GM23248 (cell line): ENCODE results near the gene SHH. TPM values are rescaled to one million over a fixed set of nuclear protein-coding genes. Genes with fewer than 3 reads are reported as not detected.

Experiments used
- DNase-seq: peaks from one replicate; pipeline ENCODE4 v3.0.0-alpha.2; 2015
- H2AFZ ChIP-seq: fragments of 200-600 bp; sonication (generic); 2 replicates; pipeline ENCODE4 v1.6.1; 2016; ENCODE audit warnings: antibody characterized with exemption
- H3F3A ChIP-seq: fragments of 200-600 bp; sonication (generic); 2 replicates; pipeline ENCODE4 v1.6.1; 2016; ENCODE audit warnings: mild to moderate bottlenecking, antibody characterized with exemption, mixed run types; ENCODE audit not compliant: insufficient read depth
- H3K27ac ChIP-seq: fragments of 200-600 bp; sonication (generic); 2 replicates; pipeline ENCODE4 v1.5.1; 2016; ENCODE audit warnings: mild to moderate bottlenecking
- H3K27me3 ChIP-seq: fragments of 200-600 bp; sonication (generic); replicated peaks from 2 replicates; pipeline ENCODE4 v1.6.1; 2016; ENCODE audit warnings: mild to moderate bottlenecking; ENCODE audit not compliant: insufficient read depth
- H3K36me3 ChIP-seq: fragments of 200-600 bp; sonication (generic); 2 replicates; pipeline ENCODE4 v1.6.1; 2016; ENCODE audit warnings: low read depth, mild to moderate bottlenecking
- H3K4me1 ChIP-seq: fragments of 200-600 bp; sonication (generic); 2 replicates; pipeline ENCODE4 v1.6.1; 2016; ENCODE audit warnings: mild to moderate bottlenecking; ENCODE audit not compliant: insufficient read depth
- H3K4me2 ChIP-seq: fragments of 200-600 bp; sonication (generic); one replicate; pipeline ENCODE4 v1.6.1; 2016; ENCODE audit warnings: mild to moderate bottlenecking; ENCODE audit not compliant: unreplicated experiment
- H3K4me3 ChIP-seq: fragments of 200-600 bp; sonication (generic); 2 replicates; pipeline ENCODE4 v1.5.1; 2016; ENCODE audit warnings: mild to moderate bottlenecking
- H3K79me2 ChIP-seq: fragments of 200-600 bp; sonication (generic); 2 replicates; pipeline ENCODE4 v1.6.1; 2016; ENCODE audit warnings: mild to moderate bottlenecking; ENCODE audit not compliant: insufficient read depth
- H3K9ac ChIP-seq: fragments of 200-600 bp; sonication (generic); 2 replicates; pipeline ENCODE4 v1.6.1; 2016; ENCODE audit warnings: mild to moderate bottlenecking
- H3K9me2 ChIP-seq: fragments of 200-600 bp; sonication (generic); 2 replicates; pipeline ENCODE4 v1.6.1; 2016; ENCODE audit warnings: mixed run types, mild to moderate bottlenecking, moderate library complexity; ENCODE audit not compliant: insufficient read depth
- H3K9me3 ChIP-seq: fragments of 200-600 bp; sonication (generic); one replicate; pipeline ENCODE4 v1.6.1; 2017; ENCODE audit warnings: low read depth
- H4K20me1 ChIP-seq: fragments of 200-600 bp; sonication (generic); 2 replicates; pipeline ENCODE4 v1.6.0; 2016; ENCODE audit not compliant: insufficient read depth
- EZH2 ChIP-seq: fragments of 200-600 bp; sonication (generic); IDR thresholded peaks from 2 replicates; pipeline ENCODE4 v1.6.1; 2018; ENCODE audit warnings: antibody characterized with exemption, mild to moderate bottlenecking; ENCODE audit not compliant: insufficient read depth, poor library complexity, severe bottlenecking
- EZH2phosphoT487 ChIP-seq: fragments of 200-600 bp; sonication (generic); IDR thresholded peaks from 2 replicates; pipeline ENCODE4 v1.6.1; 2018; ENCODE audit warnings: antibody characterized with exemption, moderate library complexity, mild to moderate bottlenecking, low read depth; ENCODE audit not compliant: insufficient read depth
- WGBS, 2 experiments: methylation state at CpG; one replicate each; pipeline ENCODE4 v1.1.6; 2015 to 2017; ENCODE audit warnings: low lambda C conversion rate in 2 of 2, low coverage in 1 of 2; ENCODE audit errors: missing lambda C conversion rate in 2 of 2; 5-methylcytosine and 5-hydroxymethylcytosine counted together
- in situ Hi-C: fragments of 300-500 bp; cut with MboI; formaldehyde crosslinking; loops from 2 replicates; pipeline ENCODE4 v1.15.0; 2020
- polyA plus RNA-seq: library from polyadenylated mRNA; unstranded; fragments of >200 nt; fragmentation: Nextera tagmentation; extraction: Ambion mirVana; gene quantifications from 2 replicates; pipeline ENCODE4 v1.2.1, GENCODE V29; 2016
- total RNA-seq: library from RNA; depleted of rRNA; stranded (reverse); fragments of >200 nt; shearing (Covaris generic); gene quantifications from 2 replicates; pipeline ENCODE4 v1.2.3, GENCODE V29; 2014

The SHH gene
- total and polyA plus RNA-seq, 2 experiments from 2014 or later = not detected

GRCh38 chr7:155755026-155755425, 57.2 kb downstream of the SHH start:
- Histone ChIP-seq H2AFZ (no peak overlapping the region), H3K36me3 (0 out of 2 replicates have a peak, but pooled peaks cover 5% of the 10 kb centered on the region), H3K27me3 (no peaks in the 10 kb centered on the region), H3F3A (no peaks in the 10 kb centered on the region; the same call in 1 of the 2 replicates), H3K9me2 (no peaks in the 10 kb centered on the region), H3K4me1 (0 out of 2 replicates have a peak, but pooled peaks cover 6% of the 10 kb centered on the region), H3K4me2 (no peak overlapping the region), H3K27ac (no peak overlapping the region), H3K9me3 (no peaks in the 10 kb centered on the region), H3K9ac (no peak overlapping the region), H3K79me2 (peaks cover 98% of the 10 kb centered on the region), H3K4me3 (no peak overlapping the region), H4K20me1 (peaks cover 10% of the 10 kb centered on the region; the same call in 1 of the 2 replicates)
- in situ Hi-C loops = loop anchor here (25.0 kb wide), 1 partner anchor 843 kb away; no protein-coding TSS in a partner anchor
- DNase-seq = no peak
- TF ChIP-seq EZH2 (no peak), EZH2phosphoT487 (no peak)
- WGBS, 2 experiments = 98 to 100% methylated on average over 3 of the region's 3 CpGs

GRCh38 chr7:155754165-155754564, 58.1 kb downstream of the SHH start:
- H3K4me1 ChIP-seq = 0 out of 2 replicates have a peak, but pooled peaks cover 6% of the 10 kb centered on the region
- H3K9me3 ChIP-seq = no peaks in the 10 kb centered on the region
- H3K4me2 ChIP-seq = no peak overlapping the region
- H3K27ac ChIP-seq = no peak overlapping the region
- no peaks in the 10 kb centered on the region for H3K27me3 ChIP-seq
- no peaks in the 10 kb centered on the region for H3K9me2 ChIP-seq
- H3K9ac ChIP-seq = no peak overlapping the region
- H3K36me3 ChIP-seq = 0 out of 2 replicates have a peak, but pooled peaks cover 6% of the 10 kb centered on the region
- peaks cover 100% of the 10 kb centered on the region for H3K79me2 ChIP-seq
- in situ Hi-C loops = loop anchor here (25.0 kb wide), 1 partner anchor 842 kb away; no protein-coding TSS in a partner anchor
- no peak overlapping the region for H2AFZ ChIP-seq
- no peak for DNase-seq
- TF ChIP-seq EZH2phosphoT487 (no peak), EZH2 (no peak)
- no peaks in the 10 kb centered on the region; the same call in 1 of the 2 replicates for H3F3A ChIP-seq
- H3K4me3 ChIP-seq = no peak overlapping the region
- peaks cover 9% of the 10 kb centered on the region; the same call in 1 of the 2 replicates for H4K20me1 ChIP-seq

GRCh38 chr7:155753446-155753965, 58.8 kb downstream of the SHH start:
- Histone ChIP-seq H3K27ac (no peak overlapping the region), H3K4me3 (no peak overlapping the region), H3K36me3 (0 out of 2 replicates have a peak, but pooled peaks cover 6% of the 10 kb centered on the region), H3K4me2 (no peak overlapping the region), H3K27me3 (no peaks in the 10 kb centered on the region), H3F3A (no peaks in the 10 kb centered on the region; the same call in 1 of the 2 replicates), H3K79me2 (peaks cover 100% of the 10 kb centered on the region), H2AFZ (no peak overlapping the region), H3K4me1 (0 out of 2 replicates have a peak, but pooled peaks cover 6% of the 10 kb centered on the region), H3K9me3 (no peaks in the 10 kb centered on the region), H3K9me2 (no peaks in the 10 kb centered on the region), H4K20me1 (peaks cover 9% of the 10 kb centered on the region; the same call in 1 of the 2 replicates), H3K9ac (no peak overlapping the region)
- WGBS, 2 experiments = 85% methylated on average over 10 of the region's 10 CpGs
- in situ Hi-C loops = loop anchor here (25.0 kb wide), 1 partner anchor 841 kb away; no protein-coding TSS in a partner anchor
- no peak for DNase-seq
- no peak for TF ChIP-seq EZH2phosphoT487
- no peak for TF ChIP-seq EZH2

GRCh38 chr7:155752756-155753445, 59.4 kb downstream of the SHH start:
- H3F3A ChIP-seq = no peaks in the 10 kb centered on the region; the same call in 1 of the 2 replicates
- no peak overlapping the region for H3K9ac ChIP-seq
- H3K79me2 ChIP-seq = peaks cover 100% of the 10 kb centered on the region
- in situ Hi-C loops = loop anchor here (25.0 kb wide), 1 partner anchor 841 kb away; no protein-coding TSS in a partner anchor
- H3K9me3 ChIP-seq = no peaks in the 10 kb centered on the region
- H4K20me1 ChIP-seq = peaks cover 14% of the 10 kb centered on the region; the same call in 1 of the 2 replicates
- no peak overlapping the region for H2AFZ ChIP-seq
- H3K27me3 ChIP-seq = no peaks in the 10 kb centered on the region
- TF ChIP-seq EZH2phosphoT487 (no peak), EZH2 (no peak)
- H3K36me3 ChIP-seq = 0 out of 2 replicates have a peak, but pooled peaks cover 6% of the 10 kb centered on the region
- 67 to 70% methylated on average over 9 of the region's 9 CpGs for WGBS, 2 experiments
- H3K9me2 ChIP-seq = no peaks in the 10 kb centered on the region
- 0 out of 2 replicates have a peak, but pooled peaks cover 6% of the 10 kb centered on the region for H3K4me1 ChIP-seq
- H3K4me2 ChIP-seq = no peak overlapping the region
- H3K27ac ChIP-seq = no peak overlapping the region
- no peak for DNase-seq
- H3K4me3 ChIP-seq = no peak overlapping the region
